Esophagus squamous epithelium (tissue), 4 donors: ENCODE data around the gene CEP55.

ENCODE experiments used
- POLR2A ChIP-seq, 4 donors: fragments of 450-650 bp; IDR thresholded peaks; one replicate each; pipeline ENCODE4 v1.6.1; 2017; ENCODE audit warnings: antibody characterized with exemption in 4 of 4, mild to moderate bottlenecking in 4 of 4, moderate library complexity in 3 of 4
- TF ChIP-seq, protein P1 (sequence below), 6 experiments: fragments of 450-650 bp in 4 of 6; fragments of 200-600 bp in 2 of 6; sonication (generic) in 2 of 6; IDR thresholded peaks; one replicate each; pipeline ENCODE4 v1.5.1; 2016 to 2019; ENCODE audit warnings: antibody characterized with exemption in 6 of 6, mild to moderate bottlenecking in 4 of 6, moderate library complexity in 4 of 6

DNA sequence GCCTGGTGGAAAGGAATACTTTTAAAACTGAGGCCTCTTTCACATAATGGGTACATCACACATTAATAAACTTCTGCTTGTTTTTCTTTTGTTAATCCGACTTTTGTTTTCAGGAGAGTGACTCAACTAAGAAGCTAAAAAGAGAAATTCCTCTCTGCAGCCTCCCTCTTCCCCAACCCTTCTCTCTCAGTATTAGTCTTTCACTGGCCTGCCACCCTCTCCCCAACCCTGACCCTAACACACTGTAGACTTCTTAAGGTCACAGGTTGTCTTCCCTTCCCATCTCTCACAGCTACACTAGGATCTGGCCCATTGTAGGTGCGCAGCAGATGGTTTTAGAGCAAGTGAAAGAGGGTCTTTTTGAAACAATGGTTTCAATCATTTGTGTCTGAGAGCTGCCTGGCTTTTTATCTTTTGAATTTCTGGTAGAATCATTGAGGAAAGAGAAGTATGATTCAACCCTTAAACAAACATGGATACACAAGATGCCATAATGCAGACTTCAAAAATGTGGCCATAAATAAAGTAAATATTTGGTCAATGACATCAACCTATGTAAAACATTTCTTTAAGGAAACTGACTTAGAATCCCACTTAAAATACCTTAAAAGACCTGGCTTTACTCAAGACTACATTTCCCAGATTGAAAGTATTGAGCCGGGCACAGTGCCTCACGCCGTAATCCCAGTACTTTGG, 52.1 kb downstream of the CEP55 start:
- TF ChIP-seq, protein P1, sequence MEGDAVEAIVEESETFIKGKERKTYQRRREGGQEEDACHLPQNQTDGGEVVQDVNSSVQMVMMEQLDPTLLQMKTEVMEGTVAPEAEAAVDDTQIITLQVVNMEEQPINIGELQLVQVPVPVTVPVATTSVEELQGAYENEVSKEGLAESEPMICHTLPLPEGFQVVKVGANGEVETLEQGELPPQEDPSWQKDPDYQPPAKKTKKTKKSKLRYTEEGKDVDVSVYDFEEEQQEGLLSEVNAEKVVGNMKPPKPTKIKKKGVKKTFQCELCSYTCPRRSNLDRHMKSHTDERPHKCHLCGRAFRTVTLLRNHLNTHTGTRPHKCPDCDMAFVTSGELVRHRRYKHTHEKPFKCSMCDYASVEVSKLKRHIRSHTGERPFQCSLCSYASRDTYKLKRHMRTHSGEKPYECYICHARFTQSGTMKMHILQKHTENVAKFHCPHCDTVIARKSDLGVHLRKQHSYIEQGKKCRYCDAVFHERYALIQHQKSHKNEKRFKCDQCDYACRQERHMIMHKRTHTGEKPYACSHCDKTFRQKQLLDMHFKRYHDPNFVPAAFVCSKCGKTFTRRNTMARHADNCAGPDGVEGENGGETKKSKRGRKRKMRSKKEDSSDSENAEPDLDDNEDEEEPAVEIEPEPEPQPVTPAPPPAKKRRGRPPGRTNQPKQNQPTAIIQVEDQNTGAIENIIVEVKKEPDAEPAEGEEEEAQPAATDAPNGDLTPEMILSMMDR (IDR thresholded peaks at IDR 0.05) = no peak
- TF ChIP-seq POLR2A (IDR thresholded peaks at IDR 0.05) = no peak
